Astrocyte (in vitro differentiated cells and primary cell): ENCODE measurements around the gene DEFB110. TPM values are rescaled to one million over a fixed set of nuclear protein-coding genes. Genes with fewer than 3 reads are reported as not detected.

Experiments used
- DNase-seq: peaks from one replicate; pipeline ENCODE4 v3.0.0-alpha.2; 2010; ENCODE audit warnings: low read depth
- FAIRE-seq: peaks from 2 replicates; lab custom pipeline; 2011; peaks lifted over from hg19 to GRCh38; lab: Jason Lieb, UNC
- H2AFZ ChIP-seq: 2 replicates; pipeline ENCODE4 v1.6.0; 2012; ENCODE audit warnings: low read depth, low read length, inconsistent platforms
- H3K27ac ChIP-seq: 2 replicates; pipeline ENCODE4 v1.5.1; 2011; ENCODE audit warnings: low read depth, low read length, inconsistent platforms
- H3K27me3 ChIP-seq: 2 replicates; pipeline ENCODE4 v1.6.0; 2011; ENCODE audit warnings: low read length, inconsistent platforms; ENCODE audit not compliant: insufficient read depth
- H3K36me3 ChIP-seq: 2 replicates; pipeline ENCODE4 v1.5.1; 2011; ENCODE audit warnings: low read length, inconsistent platforms; ENCODE audit not compliant: insufficient read depth
- H3K4me1 ChIP-seq: 2 replicates; pipeline ENCODE4 v1.5.1; 2011; ENCODE audit warnings: low read length, inconsistent platforms; ENCODE audit not compliant: insufficient read depth
- H3K4me2 ChIP-seq: 2 replicates; pipeline ENCODE4 v1.6.0; 2012; ENCODE audit warnings: low read length, inconsistent platforms
- H3K4me3 ChIP-seq: 2 replicates; pipeline ENCODE4 v1.5.1; 2011; ENCODE audit warnings: low read depth, mild to moderate bottlenecking, low read length, inconsistent platforms; ENCODE audit not compliant: insufficient read depth
- H3K79me2 ChIP-seq: 2 replicates; pipeline ENCODE4 v1.6.0; 2012; ENCODE audit warnings: mild to moderate bottlenecking, low read length, inconsistent platforms; ENCODE audit not compliant: insufficient read depth
- H3K9ac ChIP-seq: 2 replicates; pipeline ENCODE4 v1.6.0; 2012; ENCODE audit warnings: mild to moderate bottlenecking, low read length, inconsistent platforms
- H3K9me3 ChIP-seq: 2 replicates; pipeline ENCODE4 v1.5.1; 2012; ENCODE audit warnings: low read depth, mild to moderate bottlenecking, low read length, inconsistent platforms; ENCODE audit not compliant: insufficient read depth
- H4K20me1 ChIP-seq: 2 replicates; pipeline ENCODE4 v1.6.0; 2012; ENCODE audit warnings: low read length, inconsistent platforms; ENCODE audit not compliant: insufficient read depth
- H3K27ac Mint-ChIP-seq: one replicate; pipeline ENCODE4 v1.8.0; 2021; ENCODE audit warnings: mild to moderate bottlenecking, mixed read lengths; ENCODE audit not compliant: unreplicated experiment
- H3K27me3 Mint-ChIP-seq: one replicate; pipeline ENCODE4 v1.8.0; 2021; ENCODE audit warnings: low read depth, mixed read lengths; ENCODE audit not compliant: unreplicated experiment
- H3K36me3 Mint-ChIP-seq: one replicate; pipeline ENCODE4 v1.8.0; 2021; ENCODE audit warnings: low read depth, mixed read lengths; ENCODE audit not compliant: unreplicated experiment
- H3K4me1 Mint-ChIP-seq: one replicate; pipeline ENCODE4 v1.8.0; 2021; ENCODE audit warnings: low read depth, mixed read lengths; ENCODE audit not compliant: unreplicated experiment
- H3K4me3 Mint-ChIP-seq: one replicate; pipeline ENCODE4 v1.8.0; 2021; ENCODE audit warnings: mild to moderate bottlenecking, moderate library complexity, mixed read lengths; ENCODE audit not compliant: unreplicated experiment
- H3K9me3 Mint-ChIP-seq: one replicate; pipeline ENCODE4 v1.8.0; 2021; ENCODE audit warnings: mild to moderate bottlenecking, mixed read lengths; ENCODE audit not compliant: unreplicated experiment
- EZH2 ChIP-seq: IDR thresholded peaks from 2 replicates; pipeline ENCODE4 v1.6.1; 2012; ENCODE audit warnings: mild to moderate bottlenecking, low read length, inconsistent platforms; ENCODE audit not compliant: insufficient read depth
- total RNA-seq: library from RNA; stranded (reverse); gene quantifications from 2 replicates; pipeline ENCODE4 v1.2.1, GENCODE V29; 2021
- TF ChIP-seq, protein P1 (sequence below): IDR thresholded peaks from 2 replicates; pipeline ENCODE4 v1.5.1; 2011; ENCODE audit warnings: low read depth, mild to moderate bottlenecking, inconsistent platforms, low read length, moderate library complexity; ENCODE audit not compliant: insufficient read depth

The DEFB110 gene
- total RNA-seq, 1 donor from 2014 or later = not detected

DNA sequence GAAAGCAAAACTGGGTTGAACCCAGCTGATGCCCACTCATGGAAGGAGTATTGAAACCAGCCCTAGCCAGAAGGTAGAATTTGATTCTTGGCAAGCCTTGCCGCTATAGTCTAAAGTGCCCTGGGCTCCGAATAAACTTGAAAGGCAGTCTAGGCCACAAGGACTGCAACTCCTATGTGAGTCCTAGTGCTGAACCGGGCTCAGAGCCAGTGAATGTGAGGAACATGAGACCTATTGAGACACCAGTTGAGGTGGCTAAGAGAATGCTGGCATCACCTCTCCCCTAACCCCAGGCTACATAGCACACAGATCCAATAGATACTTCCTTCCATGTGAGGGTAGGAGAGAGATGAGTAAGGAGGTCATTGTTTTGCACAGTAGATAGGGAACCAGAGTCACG is 3.5 kb upstream of the DEFB110 start:
- FAIRE-seq = no peak
- no peak for TF ChIP-seq EZH2
- TF ChIP-seq, protein P1, sequence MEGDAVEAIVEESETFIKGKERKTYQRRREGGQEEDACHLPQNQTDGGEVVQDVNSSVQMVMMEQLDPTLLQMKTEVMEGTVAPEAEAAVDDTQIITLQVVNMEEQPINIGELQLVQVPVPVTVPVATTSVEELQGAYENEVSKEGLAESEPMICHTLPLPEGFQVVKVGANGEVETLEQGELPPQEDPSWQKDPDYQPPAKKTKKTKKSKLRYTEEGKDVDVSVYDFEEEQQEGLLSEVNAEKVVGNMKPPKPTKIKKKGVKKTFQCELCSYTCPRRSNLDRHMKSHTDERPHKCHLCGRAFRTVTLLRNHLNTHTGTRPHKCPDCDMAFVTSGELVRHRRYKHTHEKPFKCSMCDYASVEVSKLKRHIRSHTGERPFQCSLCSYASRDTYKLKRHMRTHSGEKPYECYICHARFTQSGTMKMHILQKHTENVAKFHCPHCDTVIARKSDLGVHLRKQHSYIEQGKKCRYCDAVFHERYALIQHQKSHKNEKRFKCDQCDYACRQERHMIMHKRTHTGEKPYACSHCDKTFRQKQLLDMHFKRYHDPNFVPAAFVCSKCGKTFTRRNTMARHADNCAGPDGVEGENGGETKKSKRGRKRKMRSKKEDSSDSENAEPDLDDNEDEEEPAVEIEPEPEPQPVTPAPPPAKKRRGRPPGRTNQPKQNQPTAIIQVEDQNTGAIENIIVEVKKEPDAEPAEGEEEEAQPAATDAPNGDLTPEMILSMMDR = no peak
- no peak for DNase-seq
- no peaks in the 10 kb centered on the region for H3K9me3 ChIP-seq
- no peak overlapping the region for H3K27ac ChIP-seq
- no peaks in the 10 kb centered on the region for H3K27me3 Mint-ChIP-seq
- no peaks in the 10 kb centered on the region for H3K79me2 ChIP-seq
- no peaks in the 10 kb centered on the region for H3K27me3 ChIP-seq
- H3K4me2 ChIP-seq = no peak overlapping the region
- H3K9me3 Mint-ChIP-seq = no peaks in the 10 kb centered on the region
- H3K36me3 Mint-ChIP-seq = no peaks in the 10 kb centered on the region
- no peak overlapping the region for H3K4me3 Mint-ChIP-seq
- no peak overlapping the region for H3K27ac Mint-ChIP-seq
- H3K36me3 ChIP-seq = no peaks in the 10 kb centered on the region
- H3K4me3 ChIP-seq = no peak overlapping the region
- H3K4me1 Mint-ChIP-seq = no peaks in the 10 kb centered on the region
- H4K20me1 ChIP-seq = no peaks in the 10 kb centered on the region
- no peak overlapping the region for H3K9ac ChIP-seq
- H3K4me1 ChIP-seq = no peaks in the 10 kb centered on the region
- H2AFZ ChIP-seq = no peak overlapping the region

DNA sequence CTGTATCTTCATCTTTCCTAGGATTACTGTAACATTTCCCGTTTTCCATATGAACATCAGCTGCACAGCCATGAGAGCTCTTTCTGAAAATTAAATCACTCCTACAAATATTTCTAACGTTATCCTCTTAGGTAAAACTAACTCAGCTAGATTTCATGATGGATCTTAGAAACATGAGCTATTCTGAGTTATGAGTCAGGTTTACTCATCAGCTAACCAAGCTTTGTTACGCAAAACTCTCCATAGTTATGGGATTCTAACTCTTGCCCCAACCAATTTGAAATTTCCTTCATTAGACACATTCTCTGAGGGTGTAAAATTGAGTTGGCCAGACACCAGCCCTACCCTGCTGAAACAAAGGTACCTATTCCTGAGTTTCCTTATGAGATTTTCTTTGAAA is 14.0 kb downstream of the DEFB110 start:
- Mint-ChIP-seq H3K27me3 (no peaks in the 10 kb centered on the region), H3K4me3 (no peak overlapping the region), H3K27ac (no peak overlapping the region), H3K4me1 (peaks cover 10% of the 10 kb centered on the region), H3K9me3 (no peaks in the 10 kb centered on the region), H3K36me3 (no peaks in the 10 kb centered on the region)
- no peaks in the 10 kb centered on the region for H3K36me3 ChIP-seq
- H3K79me2 ChIP-seq = no peaks in the 10 kb centered on the region
- no peak overlapping the region for H3K27ac ChIP-seq
- H2AFZ ChIP-seq = no peak overlapping the region
- H3K4me3 ChIP-seq = no peak overlapping the region
- no peak overlapping the region for H3K9ac ChIP-seq
- H4K20me1 ChIP-seq = no peaks in the 10 kb centered on the region
- no peaks in the 10 kb centered on the region for H3K27me3 ChIP-seq
- DNase-seq = peak; percentile 17
- H3K9me3 ChIP-seq = no peaks in the 10 kb centered on the region
- H3K4me1 ChIP-seq = no peaks in the 10 kb centered on the region
- peak overlapping the region; percentile 13 for H3K4me2 ChIP-seq
- FAIRE-seq = no peak
- no peak for TF ChIP-seq EZH2
- TF ChIP-seq, protein P1 = no peak

DNA sequence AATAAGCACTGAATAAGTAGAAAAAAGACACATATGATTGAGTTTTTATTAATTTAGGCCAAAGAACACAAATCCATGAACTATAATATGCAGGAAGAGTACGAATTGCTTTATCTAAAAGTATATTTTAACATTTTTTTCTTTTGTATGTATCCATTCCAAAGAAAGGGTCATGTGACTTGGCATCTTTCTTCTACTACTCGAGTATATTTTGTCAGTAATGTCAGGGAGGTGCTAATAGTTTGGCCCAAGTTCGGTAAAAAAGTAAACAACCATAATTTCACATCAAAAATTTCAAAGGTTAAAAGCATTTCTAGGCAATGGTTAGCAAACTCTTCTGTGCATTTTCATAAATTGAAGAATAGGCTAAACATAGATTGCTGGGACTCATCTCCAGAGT is 18.7 kb downstream of the DEFB110 start:
- Histone ChIP-seq H3K27me3 (no peaks in the 10 kb centered on the region), H3K79me2 (no peaks in the 10 kb centered on the region), H3K4me3 (no peak overlapping the region), H3K4me1 (no peaks in the 10 kb centered on the region), H4K20me1 (no peaks in the 10 kb centered on the region), H3K9ac (no peak overlapping the region), H2AFZ (no peak overlapping the region), H3K27ac (no peak overlapping the region), H3K9me3 (no peaks in the 10 kb centered on the region), H3K36me3 (no peaks in the 10 kb centered on the region), H3K4me2 (no peak overlapping the region)
- no peaks in the 10 kb centered on the region for H3K9me3 Mint-ChIP-seq
- DNase-seq (no peak), FAIRE-seq (no peak)
- H3K4me3 Mint-ChIP-seq = no peak overlapping the region
- H3K36me3 Mint-ChIP-seq = no peaks in the 10 kb centered on the region
- H3K4me1 Mint-ChIP-seq = peaks cover 8% of the 10 kb centered on the region
- H3K27me3 Mint-ChIP-seq = no peaks in the 10 kb centered on the region
- H3K27ac Mint-ChIP-seq = no peak overlapping the region
- TF ChIP-seq EZH2 = no peak
- TF ChIP-seq, protein P1 = no peak
